Measurements from ENCODE around the gene ISM2. TPM values are rescaled to one million over a fixed set of nuclear protein-coding genes. Genes with fewer than 3 reads are reported as not detected.
A peak's percentile ranks its signal among the peaks of the same experiment; 100 is the strongest.

ISM2 gene
- total RNA-seq, 1 donor from 2014 or later: not detected

DNA sequence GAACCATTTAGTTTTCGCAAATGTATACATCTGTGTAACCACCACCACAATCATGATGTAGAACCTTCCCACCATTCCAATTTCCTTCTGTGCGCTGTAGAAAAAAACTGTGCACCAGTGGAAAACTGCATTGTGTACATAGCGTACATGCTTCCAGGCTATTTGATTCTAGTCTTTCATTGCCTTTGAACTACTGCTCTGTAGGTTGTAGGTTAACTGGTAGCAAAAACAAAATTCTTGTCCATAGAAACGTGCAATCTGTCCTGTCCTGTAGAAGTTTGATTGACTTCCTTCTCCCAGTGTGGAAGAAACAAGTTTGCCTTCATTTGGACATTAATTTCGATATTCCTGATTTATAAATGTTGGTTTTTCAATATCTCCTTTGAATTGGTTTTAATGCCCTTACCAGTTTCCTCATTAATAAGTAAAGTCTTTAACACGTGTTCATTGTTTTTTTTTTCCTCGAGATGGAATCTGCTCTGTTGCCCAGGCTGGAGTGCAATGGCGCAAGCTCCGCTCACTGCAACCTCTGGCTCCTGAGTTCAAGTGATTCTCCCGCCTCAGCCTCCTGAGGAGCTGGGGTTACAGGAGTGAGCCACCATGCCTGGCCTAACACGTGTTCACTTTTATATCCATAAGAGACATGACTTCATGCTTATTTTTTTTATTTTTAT lies 3.6 kb upstream of the ISM2 start:
- Mint-ChIP-seq H3K27me3 (ENCODE audit: low read depth) (peaks cover 26% of the 10 kb centered on the region), H3K4me3 (ENCODE audit: low read depth) (no peak overlapping the region), H3K9me3 (peaks cover 5% of the 10 kb centered on the region), H3K36me3 (ENCODE audit: low read depth) (peaks cover 9% of the 10 kb centered on the region), H3K27ac (no peak overlapping the region), H3K4me1 (ENCODE audit: low read depth) (peaks cover 3% of the 10 kb centered on the region)
- DNase-seq (ENCODE audit: low spot score): no peak
- intact Hi-C loops (cut with micrococcal nuclease): no loop called here

DNA sequence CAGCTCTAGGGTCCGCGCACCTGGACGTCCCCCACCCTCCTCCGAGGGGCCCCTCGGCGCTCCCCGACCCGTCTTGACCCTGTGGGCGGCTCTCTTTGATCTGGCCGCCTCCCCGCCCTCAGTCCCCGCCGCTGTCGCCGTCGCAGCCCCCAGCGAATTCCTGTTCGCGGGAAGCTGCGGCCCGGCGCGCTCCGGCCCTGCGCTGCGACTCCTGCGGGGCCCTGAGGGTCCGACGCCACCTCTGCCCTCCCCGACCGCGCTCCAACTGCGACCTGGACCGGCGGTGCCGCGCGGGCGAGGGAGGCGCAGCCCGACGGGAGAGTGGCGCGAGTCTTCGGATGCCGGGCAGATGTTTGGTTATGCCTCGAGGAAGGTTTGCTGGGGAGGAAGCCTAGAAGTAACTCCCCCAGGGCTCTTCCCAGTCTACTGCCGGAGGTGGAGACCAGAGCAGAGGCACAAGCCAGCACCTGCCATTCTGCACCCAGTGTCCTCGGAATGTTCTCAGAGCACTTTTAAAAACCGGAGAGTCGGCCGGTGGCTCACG lies 440 bp upstream of the ISM2 start:
- intact Hi-C loops (cut with micrococcal nuclease): no loop called here
- H3K4me3 Mint-ChIP-seq (ENCODE audit: low read depth): peak overlapping the region; percentile 54
- H3K27me3 Mint-ChIP-seq (ENCODE audit: low read depth): peaks cover 37% of the 10 kb centered on the region
- H3K9me3 Mint-ChIP-seq: peaks cover 5% of the 10 kb centered on the region
- H3K27ac Mint-ChIP-seq: no peak overlapping the region
- peaks cover 3% of the 10 kb centered on the region for H3K36me3 Mint-ChIP-seq (ENCODE audit: low read depth)
- peaks cover 3% of the 10 kb centered on the region for H3K4me1 Mint-ChIP-seq (ENCODE audit: low read depth)
- no peak for DNase-seq (ENCODE audit: low spot score)

DNA sequence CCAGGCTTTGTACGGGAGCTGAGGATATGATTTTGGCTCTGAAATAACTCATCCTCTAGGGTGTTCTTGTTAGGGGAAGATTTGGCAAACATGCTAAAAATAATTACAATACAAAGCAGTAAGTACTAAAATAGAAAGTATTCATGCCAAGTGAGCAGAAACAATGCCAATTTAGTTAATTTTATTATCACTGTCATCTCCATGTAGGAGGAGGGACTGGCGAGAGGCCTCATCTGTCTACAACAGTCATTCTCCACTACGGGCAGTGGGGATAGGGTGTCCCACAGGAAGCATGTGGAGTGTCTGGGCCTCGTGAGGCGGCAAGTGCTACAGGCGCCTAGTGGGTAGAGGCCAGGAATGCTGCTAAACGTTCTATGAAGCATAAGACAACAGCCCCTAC lies 3.3 kb downstream of the ISM2 start:
- H3K4me1 Mint-ChIP-seq (ENCODE audit: low read depth): peaks cover 3% of the 10 kb centered on the region
- H3K9me3 Mint-ChIP-seq: no peaks in the 10 kb centered on the region
- no peak overlapping the region for H3K27ac Mint-ChIP-seq
- no peaks in the 10 kb centered on the region for H3K36me3 Mint-ChIP-seq (ENCODE audit: low read depth)
- no peak overlapping the region for H3K4me3 Mint-ChIP-seq (ENCODE audit: low read depth)
- DNase-seq (ENCODE audit: low spot score): no peak
- intact Hi-C loops (cut with micrococcal nuclease): no loop called here
- peaks cover 31% of the 10 kb centered on the region for H3K27me3 Mint-ChIP-seq (ENCODE audit: low read depth)

DNA sequence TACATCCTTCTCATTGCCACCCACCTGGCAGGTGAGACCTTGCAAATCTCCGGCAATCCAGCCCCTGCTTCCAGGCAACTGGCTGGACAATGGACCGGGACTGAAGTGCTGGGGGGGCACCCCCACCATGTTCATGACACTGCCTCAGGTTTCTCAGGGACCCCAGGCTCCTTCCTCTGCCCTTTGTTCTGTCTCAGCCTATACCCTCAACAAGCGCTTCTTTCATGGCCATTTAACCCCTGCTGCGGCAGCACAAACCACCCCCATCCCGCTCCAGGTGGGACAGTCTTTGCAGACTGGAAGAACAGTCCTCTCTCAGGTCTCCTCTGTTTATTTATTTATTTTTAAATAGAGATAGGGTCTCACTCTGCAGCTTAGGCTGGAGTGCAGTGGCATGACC lies 7.6 kb downstream of the ISM2 start:
- no peaks in the 10 kb centered on the region for H3K9me3 Mint-ChIP-seq
- H3K4me1 Mint-ChIP-seq (ENCODE audit: low read depth): no peaks in the 10 kb centered on the region
- no peak for DNase-seq (ENCODE audit: low spot score)
- peaks cover 6% of the 10 kb centered on the region for H3K27me3 Mint-ChIP-seq (ENCODE audit: low read depth)
- no peak overlapping the region for H3K4me3 Mint-ChIP-seq (ENCODE audit: low read depth)
- intact Hi-C loops (cut with micrococcal nuclease): no loop called here
- no peak overlapping the region for H3K27ac Mint-ChIP-seq
- H3K36me3 Mint-ChIP-seq (ENCODE audit: low read depth): no peaks in the 10 kb centered on the region

DNA sequence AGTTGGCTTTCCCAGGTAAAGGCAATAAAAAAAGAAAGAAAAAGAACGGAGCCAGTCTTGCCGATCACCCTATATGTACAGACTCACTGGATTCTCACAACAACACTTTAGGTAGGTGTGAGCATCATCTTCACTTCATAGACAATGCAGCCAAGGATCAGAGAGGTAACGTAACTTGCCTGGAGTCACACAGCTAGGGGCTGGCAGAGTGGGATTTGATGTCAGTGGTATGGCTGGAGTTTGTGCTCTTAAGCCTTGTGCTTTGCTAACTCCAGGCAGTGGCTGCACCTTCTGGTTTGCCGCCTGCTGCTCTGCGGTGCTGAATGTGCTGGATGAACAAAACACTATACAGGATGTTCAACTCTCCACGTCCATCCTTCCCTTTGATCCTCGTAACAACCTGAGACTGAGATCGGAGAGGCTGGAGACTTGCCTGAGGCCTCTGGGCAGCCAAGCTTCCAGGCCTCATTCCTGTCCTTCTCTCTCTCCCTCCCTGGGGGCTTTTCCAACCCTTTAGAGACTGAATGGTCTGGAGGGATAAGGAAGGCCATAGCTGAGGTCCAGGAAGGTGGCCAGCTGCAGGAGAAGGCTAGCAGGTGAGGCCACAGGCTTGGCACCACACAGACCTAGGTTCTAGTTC lies 8.1 kb downstream of the ISM2 start:
- DNase-seq (ENCODE audit: low spot score): no peak
- no peaks in the 10 kb centered on the region for H3K9me3 Mint-ChIP-seq
- no peaks in the 10 kb centered on the region for H3K4me1 Mint-ChIP-seq (ENCODE audit: low read depth)
- H3K27me3 Mint-ChIP-seq (ENCODE audit: low read depth): peaks cover 2% of the 10 kb centered on the region
- no peaks in the 10 kb centered on the region for H3K36me3 Mint-ChIP-seq (ENCODE audit: low read depth)
- H3K4me3 Mint-ChIP-seq (ENCODE audit: low read depth): no peak overlapping the region
- intact Hi-C loops (cut with micrococcal nuclease): no loop called here
- H3K27ac Mint-ChIP-seq: no peak overlapping the region

DNA sequence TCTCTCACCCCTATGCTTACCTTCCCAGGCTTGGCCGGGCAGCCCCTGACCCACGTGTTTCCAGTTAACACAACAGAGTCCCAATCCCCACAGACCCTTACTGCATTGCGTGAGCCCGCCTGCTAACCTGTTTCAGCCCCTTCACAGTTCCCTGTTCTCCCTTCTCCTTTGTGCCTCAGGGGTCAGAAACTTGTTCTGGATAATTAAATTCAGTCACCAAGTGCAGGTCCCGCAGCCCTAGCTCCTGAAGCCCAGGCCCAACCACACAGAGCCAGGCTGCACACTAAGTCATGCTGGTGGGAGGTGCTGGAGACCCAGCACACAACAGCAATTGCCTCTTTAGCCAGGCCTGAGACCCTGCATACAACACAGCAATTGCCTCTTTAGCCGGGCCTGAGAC lies 9.6 kb downstream of the ISM2 start:
- H3K27me3 Mint-ChIP-seq (ENCODE audit: low read depth): no peaks in the 10 kb centered on the region
- intact Hi-C loops (cut with micrococcal nuclease): no loop called here

DNA sequence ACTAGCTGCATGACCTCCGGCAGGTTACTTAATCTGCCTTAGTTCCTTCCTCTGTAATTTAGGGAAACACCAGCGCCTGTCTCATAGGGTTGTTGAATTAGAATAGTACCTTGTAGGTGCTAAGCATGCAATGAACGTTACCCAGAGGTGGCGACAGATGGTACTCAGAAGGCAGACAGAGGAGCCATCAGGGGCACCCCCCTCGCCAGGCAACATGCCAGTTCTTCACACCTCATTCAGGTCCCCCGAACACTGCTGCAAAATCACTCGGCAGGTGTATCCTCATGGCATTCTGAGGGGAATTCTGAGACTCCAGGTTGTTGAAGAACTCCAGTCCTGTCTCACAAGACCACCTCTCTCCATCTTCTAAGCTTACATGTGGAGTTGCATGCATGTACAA lies 10.1 kb downstream of the ISM2 start:
- Mint-ChIP-seq H3K4me1 (ENCODE audit: low read depth) (no peaks in the 10 kb centered on the region), H3K27ac (no peak overlapping the region), H3K27me3 (ENCODE audit: low read depth) (no peaks in the 10 kb centered on the region), H3K9me3 (no peaks in the 10 kb centered on the region), H3K36me3 (ENCODE audit: low read depth) (no peaks in the 10 kb centered on the region), H3K4me3 (ENCODE audit: low read depth) (no peak overlapping the region)
- no peak for DNase-seq (ENCODE audit: low spot score)
- intact Hi-C loops (cut with micrococcal nuclease): no loop called here

More for the DNA sequence above, 9.6 kb downstream of the ISM2 start:
- no peak overlapping the region for H3K4me3 Mint-ChIP-seq (ENCODE audit: low read depth)
- H3K4me1 Mint-ChIP-seq (ENCODE audit: low read depth): no peaks in the 10 kb centered on the region
- H3K9me3 Mint-ChIP-seq: no peaks in the 10 kb centered on the region
- no peak overlapping the region for H3K27ac Mint-ChIP-seq
- H3K36me3 Mint-ChIP-seq (ENCODE audit: low read depth): no peaks in the 10 kb centered on the region
- no peak for DNase-seq (ENCODE audit: low spot score)

DNA sequence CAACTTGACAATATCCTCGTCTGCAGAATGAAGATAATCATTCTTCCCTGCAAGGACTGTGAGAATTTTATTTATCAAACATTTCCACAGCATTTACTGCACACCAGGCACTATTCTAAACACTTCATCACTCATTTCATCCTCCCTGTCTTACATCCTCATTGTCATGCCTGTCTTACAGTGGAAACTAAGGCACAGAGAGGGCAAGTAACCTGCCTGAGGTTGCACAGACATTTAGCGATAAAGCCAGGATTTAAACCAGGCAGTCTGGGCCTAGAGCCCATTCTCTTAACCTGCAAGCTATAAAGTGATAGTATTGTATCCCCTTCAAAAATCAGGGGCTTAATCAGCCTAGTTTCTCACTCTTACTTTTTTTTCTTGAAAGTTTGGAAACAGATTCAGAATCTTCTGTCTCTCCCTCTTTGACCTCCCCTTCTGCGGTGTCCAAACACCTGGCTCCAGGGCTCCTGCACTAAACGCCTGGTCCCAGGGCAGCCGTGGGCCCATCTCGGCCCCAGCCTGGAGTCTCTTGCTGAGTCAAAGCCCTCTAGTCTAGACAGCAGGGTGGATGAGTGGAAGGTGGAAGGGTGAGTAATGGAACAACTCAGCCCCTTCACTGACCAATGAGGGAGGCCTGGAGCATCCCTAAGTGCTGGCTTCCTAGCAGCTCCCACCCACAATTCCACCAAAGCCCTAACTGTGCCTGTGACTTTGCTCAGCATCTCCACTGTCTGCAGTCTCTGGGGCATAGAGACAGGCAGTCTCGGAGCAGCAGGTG lies 12.5 kb downstream of the ISM2 start:
- intact Hi-C loops (cut with micrococcal nuclease): no loop called here
- H3K4me3 Mint-ChIP-seq (ENCODE audit: low read depth): no peak overlapping the region
- H3K4me1 Mint-ChIP-seq (ENCODE audit: low read depth): no peaks in the 10 kb centered on the region
- DNase-seq (ENCODE audit: low spot score): no peak
- no peak overlapping the region for H3K27ac Mint-ChIP-seq
- no peaks in the 10 kb centered on the region for H3K9me3 Mint-ChIP-seq
- no peaks in the 10 kb centered on the region for H3K27me3 Mint-ChIP-seq (ENCODE audit: low read depth)
- H3K36me3 Mint-ChIP-seq (ENCODE audit: low read depth): no peaks in the 10 kb centered on the region

DNA sequence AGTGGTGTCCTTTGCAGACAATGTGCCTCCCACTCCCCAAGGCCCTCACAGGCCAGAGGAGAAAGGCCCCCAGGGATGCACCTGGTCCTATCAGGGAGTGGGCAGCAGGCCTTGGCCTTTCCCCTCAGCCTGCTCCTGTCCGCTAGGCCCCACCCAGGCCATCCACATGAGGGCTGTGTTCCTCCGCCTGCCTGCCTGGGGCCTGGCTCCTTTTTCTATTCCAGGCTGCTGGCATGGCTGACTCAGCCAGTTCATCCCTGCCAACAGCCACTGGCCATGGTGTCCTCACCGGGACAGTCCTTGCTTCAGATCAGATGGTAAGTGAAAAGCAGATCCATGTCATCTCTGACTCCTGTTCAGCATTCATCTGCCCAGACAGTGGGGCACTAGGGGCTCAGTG lies 13.4 kb downstream of the ISM2 start:
- Mint-ChIP-seq H3K4me1 (ENCODE audit: low read depth) (no peaks in the 10 kb centered on the region), H3K9me3 (no peaks in the 10 kb centered on the region), H3K27me3 (ENCODE audit: low read depth) (no peaks in the 10 kb centered on the region), H3K27ac (no peak overlapping the region), H3K36me3 (ENCODE audit: low read depth) (no peaks in the 10 kb centered on the region), H3K4me3 (ENCODE audit: low read depth) (no peak overlapping the region)
- no peak for DNase-seq (ENCODE audit: low spot score)
- intact Hi-C loops (cut with micrococcal nuclease): no loop called here

DNA sequence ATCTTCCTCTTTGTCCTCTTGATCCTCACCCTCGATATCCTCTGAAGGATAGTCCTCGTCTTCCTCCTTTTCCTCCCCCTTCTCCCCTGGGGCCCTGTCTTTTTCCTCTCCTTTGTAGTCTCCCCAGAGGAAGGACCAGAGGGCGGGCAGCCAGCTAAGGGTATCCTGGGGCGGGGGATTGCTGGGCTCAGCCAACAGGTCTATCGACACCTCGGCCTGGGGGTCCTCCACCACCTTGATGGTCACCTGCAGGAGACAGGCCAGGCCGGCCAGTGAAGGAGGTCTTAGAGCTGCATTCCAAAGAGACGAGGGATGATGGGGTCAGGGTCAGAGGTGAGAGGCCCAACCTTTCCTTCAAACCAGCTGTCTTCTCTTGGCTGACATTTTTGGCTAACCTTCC lies 16.2 kb downstream of the ISM2 start:
- Mint-ChIP-seq H3K36me3 (ENCODE audit: low read depth) (no peaks in the 10 kb centered on the region), H3K27ac (no peak overlapping the region), H3K27me3 (ENCODE audit: low read depth) (no peaks in the 10 kb centered on the region), H3K4me1 (ENCODE audit: low read depth) (no peaks in the 10 kb centered on the region), H3K4me3 (ENCODE audit: low read depth) (no peak overlapping the region), H3K9me3 (no peaks in the 10 kb centered on the region)
- intact Hi-C loops (cut with micrococcal nuclease): no loop called here
- no peak for DNase-seq (ENCODE audit: low spot score)

DNA sequence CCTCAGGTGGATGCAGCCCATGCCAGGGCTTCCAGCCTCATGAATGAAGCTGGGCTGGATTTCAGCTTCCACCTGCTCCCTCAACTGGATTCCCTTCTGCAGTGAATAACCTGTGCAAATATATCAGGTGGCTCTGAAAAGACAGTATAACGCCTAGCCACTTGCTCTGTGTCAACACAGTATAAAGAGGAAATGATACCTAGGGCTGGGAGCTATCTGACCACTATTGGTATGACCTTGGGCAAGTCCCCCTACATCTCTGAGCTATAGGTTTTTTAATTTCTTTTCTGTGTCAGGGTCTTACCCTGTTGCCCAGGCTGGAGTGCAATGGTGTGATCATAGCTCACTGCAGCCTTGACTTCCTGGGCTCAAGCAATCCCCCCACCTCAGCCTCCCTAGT lies 19.8 kb downstream of the ISM2 start:
- Mint-ChIP-seq H3K4me3 (ENCODE audit: low read depth) (no peak overlapping the region), H3K27me3 (ENCODE audit: low read depth) (peaks cover 1% of the 10 kb centered on the region), H3K4me1 (ENCODE audit: low read depth) (no peaks in the 10 kb centered on the region), H3K9me3 (no peaks in the 10 kb centered on the region), H3K27ac (no peak overlapping the region), H3K36me3 (ENCODE audit: low read depth) (no peaks in the 10 kb centered on the region)
- intact Hi-C loops (cut with micrococcal nuclease): no loop called here
- no peak for DNase-seq (ENCODE audit: low spot score)

DNA sequence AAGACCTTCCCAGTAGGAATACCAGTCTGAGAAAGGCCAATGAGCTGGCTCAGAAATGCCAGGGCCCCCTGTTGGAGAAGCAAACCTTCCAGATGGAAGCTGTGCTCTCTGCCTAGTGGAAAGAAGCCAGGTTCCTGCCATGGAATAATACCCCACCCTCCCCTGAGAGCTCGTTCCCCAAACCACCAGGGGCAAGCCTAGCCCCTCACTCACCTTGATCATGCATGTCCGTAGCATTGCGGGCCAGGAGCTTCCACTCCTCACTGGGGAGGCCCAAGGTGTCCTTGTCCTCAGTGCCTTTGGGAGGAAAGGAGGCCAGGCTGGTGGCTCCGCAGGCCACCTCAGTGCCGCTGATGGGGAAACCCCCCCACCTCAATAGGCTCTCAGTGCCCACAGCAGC lies 20.6 kb downstream of the ISM2 start:
- H3K4me1 Mint-ChIP-seq (ENCODE audit: low read depth): no peaks in the 10 kb centered on the region
- intact Hi-C loops (cut with micrococcal nuclease): no loop called here
- H3K27ac Mint-ChIP-seq: no peak overlapping the region

More for the DNA sequence above, 20.6 kb downstream of the ISM2 start:
- no peak overlapping the region for H3K4me3 Mint-ChIP-seq (ENCODE audit: low read depth)
- no peaks in the 10 kb centered on the region for H3K36me3 Mint-ChIP-seq (ENCODE audit: low read depth)
- H3K9me3 Mint-ChIP-seq: no peaks in the 10 kb centered on the region
- no peak for DNase-seq (ENCODE audit: low spot score)
- peaks cover 1% of the 10 kb centered on the region for H3K27me3 Mint-ChIP-seq (ENCODE audit: low read depth)

Measured in activated T-helper 2 cell treated with anti-CD3 and anti-CD28 coated beads, Interferon-gamma antibody, Interleukin-2, Interleukin-4, amounts not matched to agents 10 μg/mL and 5 μg/mL and 100 μg/mL, durations not matched to agents 14 hours and 24 hours and 36 hours (primary cell).